ENCODE data around the gene ENTPD3.
A peak's percentile ranks its signal among the peaks of the same experiment; 100 is the strongest.

ENTPD3 gene

DNA sequence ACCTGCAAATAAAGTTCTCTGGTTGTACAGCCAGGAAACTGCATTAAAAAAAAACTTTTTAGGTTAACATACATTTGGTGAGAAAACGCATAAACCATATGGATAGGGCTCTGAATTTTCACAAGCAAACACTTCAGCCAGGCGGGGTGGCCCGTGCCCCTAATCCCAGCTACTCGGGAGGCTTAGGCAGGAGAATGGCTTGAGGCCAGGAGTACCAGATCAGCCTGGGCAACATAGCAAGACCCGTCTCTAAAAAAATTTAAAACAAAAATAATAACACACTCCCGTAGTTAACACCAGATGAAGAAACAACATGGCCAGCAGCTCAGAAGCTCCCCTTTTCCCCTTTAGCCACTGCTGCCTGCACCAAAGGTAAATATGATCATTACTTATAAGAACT lies 66.9 kb downstream of the ENTPD3 start:
- no peak overlapping the region for H2AFZ ChIP-seq (ENCODE audit: insufficient read depth, low read length, poor library complexity)
- no peak overlapping the region for H2BK120ac ChIP-seq (ENCODE audit: insufficient read depth, low read length, poor library complexity)
- no peak overlapping the region for H2BK5ac ChIP-seq (ENCODE audit: low read depth, low read length, poor library complexity)
- H3K4ac ChIP-seq (ENCODE audit: low read depth, low read length): no peak overlapping the region
- H3K23ac ChIP-seq (ENCODE audit: low read length): no peak overlapping the region
- H3K14ac ChIP-seq (ENCODE audit: low read length): no peak overlapping the region
- no peak overlapping the region for H3K27ac ChIP-seq (ENCODE audit: low read depth, low read length)
- no peak overlapping the region for H3K4me3 ChIP-seq (ENCODE audit: low read depth, low read length)
- no CpG with 5 or more reads among the region's 6 CpGs for WGBS (ENCODE audit: extremely low coverage, insufficient coverage, insufficient read length)
- H3K18ac ChIP-seq (ENCODE audit: low read length): no peak overlapping the region
- H3K79me2 ChIP-seq (ENCODE audit: control insufficient read depth, insufficient read depth, low read length, poor library complexity): peaks cover 11% of the 10 kb centered on the region
- H4K8ac ChIP-seq (ENCODE audit: low read depth, low read length): no peak overlapping the region
- H3K4me2 ChIP-seq (ENCODE audit: low read length): peak overlapping the region; percentile 69
- no peak overlapping the region for H2AK5ac ChIP-seq (ENCODE audit: low read length)
- peaks cover 2% of the 10 kb centered on the region in 2 experiments for H3K4me1 ChIP-seq (ENCODE audit: control insufficient read depth in 1 of 2, insufficient read depth in 2 of 2, low read length in 2 of 2)
- DNase-seq: no peak
- H3K36me3 ChIP-seq (ENCODE audit: control insufficient read depth in 1 of 2, insufficient read depth in 2 of 2, low read length in 2 of 2): peaks cover 5% of the 10 kb centered on the region in 2 experiments
- H3K27me3 ChIP-seq (ENCODE audit: insufficient read depth, low read length): no peaks in the 10 kb centered on the region
- no peak overlapping the region for H4K12ac ChIP-seq (ENCODE audit: low read depth, low read length)
- H4K91ac ChIP-seq (ENCODE audit: low read depth, low read length): no peak overlapping the region
- H3K9me3 ChIP-seq (ENCODE audit: insufficient read depth, low read depth, low read length): no peaks in the 10 kb centered on the region
- no peak overlapping the region for H2BK12ac ChIP-seq (ENCODE audit: low read length)
- H3K79me1 ChIP-seq (ENCODE audit: low read length): peaks cover 10% of the 10 kb centered on the region
- H3K9ac ChIP-seq (ENCODE audit: low read length): no peak overlapping the region

- H3K4ac ChIP-seq (ENCODE audit: low read depth, low read length): no peak overlapping the region
- no peak overlapping the region for H4K8ac ChIP-seq (ENCODE audit: low read depth, low read length)
- no peak for DNase-seq
- H2BK12ac ChIP-seq (ENCODE audit: low read length): no peak overlapping the region
- H2AK5ac ChIP-seq (ENCODE audit: low read length): no peak overlapping the region
- no peak overlapping the region for H2AFZ ChIP-seq (ENCODE audit: insufficient read depth, low read length, poor library complexity)
- H3K14ac ChIP-seq (ENCODE audit: low read length): no peak overlapping the region
- H3K4me1 ChIP-seq (ENCODE audit: control insufficient read depth in 1 of 2, insufficient read depth in 2 of 2, low read length in 2 of 2): peaks cover 2% of the 10 kb centered on the region in 2 experiments
- H3K9me3 ChIP-seq (ENCODE audit: insufficient read depth, low read depth, low read length): no peaks in the 10 kb centered on the region
- no peak overlapping the region for H3K23ac ChIP-seq (ENCODE audit: low read length)
- no peak overlapping the region for H4K12ac ChIP-seq (ENCODE audit: low read depth, low read length)
- no peak overlapping the region for H2BK120ac ChIP-seq (ENCODE audit: insufficient read depth, low read length, poor library complexity)
- H3K4me3 ChIP-seq (ENCODE audit: low read depth, low read length): no peak overlapping the region
- H3K79me1 ChIP-seq (ENCODE audit: low read length): peaks cover 10% of the 10 kb centered on the region
- H3K36me3 ChIP-seq (ENCODE audit: control insufficient read depth in 1 of 2, insufficient read depth in 2 of 2, low read length in 2 of 2): peaks cover 9 to 13% of the 10 kb centered on the region in 2 experiments
- H3K9ac ChIP-seq (ENCODE audit: low read length): no peak overlapping the region
- H3K18ac ChIP-seq (ENCODE audit: low read length): no peak overlapping the region
- H3K79me2 ChIP-seq (ENCODE audit: control insufficient read depth, insufficient read depth, low read length, poor library complexity): peaks cover 11% of the 10 kb centered on the region
- no peaks in the 10 kb centered on the region for H3K27me3 ChIP-seq (ENCODE audit: insufficient read depth, low read length)
- no CpG with 5 or more reads among the region's 4 CpGs for WGBS (ENCODE audit: extremely low coverage, insufficient coverage, insufficient read length)
- no peak overlapping the region for H3K27ac ChIP-seq (ENCODE audit: low read depth, low read length)
- no peak overlapping the region for H4K91ac ChIP-seq (ENCODE audit: low read depth, low read length)
- H2BK5ac ChIP-seq (ENCODE audit: low read depth, low read length, poor library complexity): no peak overlapping the region
- no peak overlapping the region for H3K4me2 ChIP-seq (ENCODE audit: low read length)
Measured at GRCh38 chr3:40455328-40455727, 68.3 kb downstream of the ENTPD3 start.

- Histone ChIP-seq H3K23ac (ENCODE audit: low read length) (no peak overlapping the region), H3K36me3 (ENCODE audit: control insufficient read depth in 1 of 2, insufficient read depth in 2 of 2, low read length in 2 of 2) (peaks cover 16 to 24% of the 10 kb centered on the region in 2 experiments), H4K91ac (ENCODE audit: low read depth, low read length) (no peak overlapping the region), H3K9me3 (ENCODE audit: insufficient read depth, low read depth, low read length) (no peaks in the 10 kb centered on the region), H2BK12ac (ENCODE audit: low read length) (no peak overlapping the region), H3K18ac (ENCODE audit: low read length) (no peak overlapping the region), H3K9ac (ENCODE audit: low read length) (no peak overlapping the region), H3K79me1 (ENCODE audit: low read length) (peaks cover 10% of the 10 kb centered on the region), H2BK5ac (ENCODE audit: low read depth, low read length, poor library complexity) (no peak overlapping the region), H3K4me2 (ENCODE audit: low read length) (peak overlapping the region; percentile 86), H3K4me1 (ENCODE audit: control insufficient read depth in 1 of 2, insufficient read depth in 2 of 2, low read length in 2 of 2) (peaks cover 2% of the 10 kb centered on the region in 2 experiments), H3K27me3 (ENCODE audit: insufficient read depth, low read length) (no peaks in the 10 kb centered on the region), H3K4me3 (ENCODE audit: low read depth, low read length) (no peak overlapping the region), H2AK5ac (ENCODE audit: low read length) (no peak overlapping the region), H4K12ac (ENCODE audit: low read depth, low read length) (no peak overlapping the region), H3K4ac (ENCODE audit: low read depth, low read length) (no peak overlapping the region), H3K14ac (ENCODE audit: low read length) (no peak overlapping the region), H3K79me2 (ENCODE audit: control insufficient read depth, insufficient read depth, low read length, poor library complexity) (peaks cover 11% of the 10 kb centered on the region), H2BK120ac (ENCODE audit: insufficient read depth, low read length, poor library complexity) (no peak overlapping the region), H2AFZ (ENCODE audit: insufficient read depth, low read length, poor library complexity) (no peak overlapping the region), H4K8ac (ENCODE audit: low read depth, low read length) (peak overlapping the region; percentile 44), H3K27ac (ENCODE audit: low read depth, low read length) (no peak overlapping the region)
- WGBS (ENCODE audit: extremely low coverage, insufficient coverage, insufficient read length): no CpG with 5 or more reads among the region's 29 CpGs
- peak in 1 of 2 donors; percentile 11 for DNase-seq
Measured at GRCh38 chr3:40456279-40456939, 69.4 kb downstream of the ENTPD3 start.

GRCh38 chr3:40456940-40457823 lies 70.2 kb downstream of the ENTPD3 start, which contains the start of gene RPL14:
Gene RPL14, plus strand, starts transcription at chr3:40457339. Its CDS starts 133 bp downstream, at chr3:40457472.
- Histone ChIP-seq H2AK5ac (ENCODE audit: low read length) (peak within 1 kb of the TSS; percentile 65), H3K14ac (ENCODE audit: low read length) (peak within 1 kb of the TSS; percentile 91), H3K27me3 (ENCODE audit: insufficient read depth, low read length) (no peaks in the 10 kb centered on the region), H4K91ac (ENCODE audit: low read depth, low read length) (peak within 1 kb of the TSS; percentile 53), H3K4me2 (ENCODE audit: low read length) (peak within 1 kb of the TSS; percentile 86), H2AFZ (ENCODE audit: insufficient read depth, low read length, poor library complexity) (peak within 1 kb of the TSS; percentile 67), H3K79me1 (ENCODE audit: low read length) (peaks cover 10% of the 10 kb centered on the region), H3K4ac (ENCODE audit: low read depth, low read length) (peak within 1 kb of the TSS; percentile 78), H3K4me1 (ENCODE audit: control insufficient read depth in 1 of 2, insufficient read depth in 2 of 2, low read length in 2 of 2) (peaks cover under 1 to 2% of the 10 kb centered on the region in 2 experiments), H2BK5ac (ENCODE audit: low read depth, low read length, poor library complexity) (peak within 1 kb of the TSS; percentile 49), H4K12ac (ENCODE audit: low read depth, low read length) (peak within 1 kb of the TSS; percentile 76), H2BK120ac (ENCODE audit: insufficient read depth, low read length, poor library complexity) (peak within 1 kb of the TSS; percentile 57), H3K9me3 (ENCODE audit: insufficient read depth, low read depth, low read length) (no peaks in the 10 kb centered on the region), H3K27ac (ENCODE audit: low read depth, low read length) (peak within 1 kb of the TSS; percentile 12), H2BK12ac (ENCODE audit: low read length) (no peak within 1 kb of the TSS), H3K9ac (ENCODE audit: low read length) (peak within 1 kb of the TSS; percentile 99), H3K23ac (ENCODE audit: low read length) (no peak within 1 kb of the TSS), H4K8ac (ENCODE audit: low read depth, low read length) (peak within 1 kb of the TSS; percentile 80), H3K79me2 (ENCODE audit: control insufficient read depth, insufficient read depth, low read length, poor library complexity) (peaks cover 11% of the 10 kb centered on the region), H3K18ac (ENCODE audit: low read length) (peak within 1 kb of the TSS; percentile 50), H3K36me3 (ENCODE audit: control insufficient read depth in 1 of 2, insufficient read depth in 2 of 2, low read length in 2 of 2) (peaks cover 19 to 24% of the 10 kb centered on the region in 2 experiments), H3K4me3 (ENCODE audit: low read depth, low read length) (peak within 1 kb of the TSS; percentile 100)
- WGBS (ENCODE audit: extremely low coverage, insufficient coverage, insufficient read length): no CpG with 5 or more reads among the region's 79 CpGs
- peak; percentile 96 to 99 for DNase-seq
